Natural killer cell treated with Interleukin-12 subunit alpha and Interleukin-12 subunit beta and Interleukin-15 and Interleukin-18, amount 100 ng/mL, for 72 hours (primary cell): ENCODE results near the gene KCNG2. TPM values are rescaled to one million over a fixed set of nuclear protein-coding genes. Genes with fewer than 3 reads are reported as not detected.

ENCODE experiments used
- ATAC-seq, 2 donors: fragments of 150-1000 bp; cut with Tn5 transposase in 1 of 2; sonication (Bioruptor Pico), chemical (Tn5 transposase) in 1 of 2; 2 replicates each; pipeline ENCODE4 v1.10.0; 2021
- DNase-seq: peaks from one replicate; pipeline ENCODE4 v3.0.0; 2022; ENCODE audit warnings: low spot score
- H3K27ac Mint-ChIP-seq, 2 donors: 1 replicate in 1 of 2; 2 replicates in 1 of 2; pipeline ENCODE4 v1.8.0; 2022; ENCODE audit warnings: mixed read lengths in 2 of 2, mild to moderate bottlenecking in 1 of 2, moderate library complexity in 1 of 2
- H3K27me3 Mint-ChIP-seq, 2 donors: 1 replicate in 1 of 2; 2 replicates in 1 of 2; pipeline ENCODE4 v1.8.0; 2022; ENCODE audit warnings: mixed read lengths in 2 of 2
- H3K36me3 Mint-ChIP-seq: one replicate; pipeline ENCODE4 v1.8.0; 2022; ENCODE audit warnings: mixed read lengths
- H3K4me1 Mint-ChIP-seq, 2 donors: 1 replicate in 1 of 2; 2 replicates in 1 of 2; pipeline ENCODE4 v1.8.0; 2022; ENCODE audit warnings: low read depth in 2 of 2, mixed read lengths in 2 of 2, mild to moderate bottlenecking in 1 of 2
- H3K4me3 Mint-ChIP-seq: one replicate; pipeline ENCODE4 v1.8.0; 2022; ENCODE audit warnings: mixed read lengths
- H3K9me3 Mint-ChIP-seq: 2 replicates; pipeline ENCODE4 v1.8.0; 2022; ENCODE audit warnings: mixed read lengths
- total RNA-seq, 2 donors: library from RNA; stranded (reverse); gene quantifications; one replicate each; pipeline ENCODE4 v1.2.3, GENCODE V29; 2022

KCNG2 gene
- total RNA-seq, 2 donors from 2014 or later, result not detected

DNA sequence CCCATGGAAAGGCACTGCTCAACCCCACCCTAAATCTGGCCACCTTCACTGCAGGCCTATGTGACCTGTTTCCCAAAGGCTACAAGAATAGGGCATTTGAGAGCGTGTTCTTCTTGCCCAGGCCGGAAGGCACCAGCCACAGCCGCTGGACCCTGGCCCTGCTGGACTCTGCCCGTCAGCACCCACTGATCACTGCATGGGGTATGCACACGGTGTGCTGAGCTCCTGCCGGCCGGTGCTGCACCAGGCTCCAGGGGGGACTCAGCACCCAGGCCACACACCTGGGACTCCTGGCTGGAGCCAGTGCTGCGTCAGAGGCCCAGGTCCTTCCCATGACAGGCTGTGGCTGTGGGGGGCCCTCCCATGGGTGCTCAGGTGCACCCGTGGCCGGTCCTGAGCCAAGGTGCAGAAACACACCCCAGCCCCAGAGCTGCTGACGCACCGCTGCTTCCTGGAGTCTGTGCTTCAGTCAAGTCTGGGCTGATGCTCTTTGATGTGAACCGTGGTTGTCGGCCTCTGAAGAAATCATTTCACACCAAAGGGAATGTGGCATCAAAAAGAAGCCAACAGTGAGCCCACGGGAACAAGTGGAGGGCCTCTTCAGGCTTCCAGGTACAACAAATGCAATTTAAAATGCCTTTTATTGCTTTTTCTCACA is 6.5 kb downstream of the KCNG2 start:
- H3K9me3 Mint-ChIP-seq, result no peaks in the 10 kb centered on the region
- H3K4me1 Mint-ChIP-seq, result peaks cover 0 to 5% of the 10 kb centered on the region in 2 donors
- ATAC-seq (peak; percentile 11 to 46), DNase-seq (no peak)
- no peaks in the 10 kb centered on the region for H3K36me3 Mint-ChIP-seq
- H3K27ac Mint-ChIP-seq, result no peak overlapping the region
- H3K4me3 Mint-ChIP-seq, result no peak overlapping the region
- peaks cover 10 to 11% of the 10 kb centered on the region in 2 donors for H3K27me3 Mint-ChIP-seq

DNA sequence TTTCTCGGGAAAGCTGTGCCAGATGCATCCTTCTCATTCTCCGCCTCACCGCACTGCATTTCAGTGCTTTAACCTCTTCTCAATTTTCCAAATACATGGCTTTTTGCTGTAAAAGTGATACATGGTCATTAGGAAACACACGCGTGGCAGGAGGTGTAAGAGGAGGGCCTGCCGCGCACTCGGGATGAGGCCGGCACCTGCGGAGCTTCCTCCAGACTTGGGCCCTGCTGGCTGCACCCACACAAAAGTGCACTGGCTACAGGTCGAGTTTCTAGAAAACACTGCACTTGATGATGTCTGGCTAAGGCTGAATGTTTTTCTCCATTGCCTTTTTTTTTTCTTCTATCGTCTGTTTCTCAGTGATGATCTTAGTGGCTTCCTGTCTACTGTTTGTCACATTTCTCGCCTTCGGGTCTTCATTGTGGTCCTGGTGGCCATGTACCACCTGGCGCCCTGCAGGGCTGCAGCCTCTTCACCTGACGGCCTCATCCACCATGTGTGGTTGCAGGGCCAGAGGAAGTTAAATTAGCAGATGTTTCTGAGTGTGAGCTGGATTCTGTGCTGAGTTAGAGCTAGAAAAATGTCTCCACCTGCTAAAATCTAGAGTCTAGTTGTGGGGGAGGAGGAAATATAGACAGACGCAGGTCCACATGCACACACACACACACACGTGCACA is 7.6 kb downstream of the KCNG2 start:
- no peaks in the 10 kb centered on the region for H3K36me3 Mint-ChIP-seq
- DNase-seq, result no peak
- H3K27ac Mint-ChIP-seq, result no peak overlapping the region

DNA sequence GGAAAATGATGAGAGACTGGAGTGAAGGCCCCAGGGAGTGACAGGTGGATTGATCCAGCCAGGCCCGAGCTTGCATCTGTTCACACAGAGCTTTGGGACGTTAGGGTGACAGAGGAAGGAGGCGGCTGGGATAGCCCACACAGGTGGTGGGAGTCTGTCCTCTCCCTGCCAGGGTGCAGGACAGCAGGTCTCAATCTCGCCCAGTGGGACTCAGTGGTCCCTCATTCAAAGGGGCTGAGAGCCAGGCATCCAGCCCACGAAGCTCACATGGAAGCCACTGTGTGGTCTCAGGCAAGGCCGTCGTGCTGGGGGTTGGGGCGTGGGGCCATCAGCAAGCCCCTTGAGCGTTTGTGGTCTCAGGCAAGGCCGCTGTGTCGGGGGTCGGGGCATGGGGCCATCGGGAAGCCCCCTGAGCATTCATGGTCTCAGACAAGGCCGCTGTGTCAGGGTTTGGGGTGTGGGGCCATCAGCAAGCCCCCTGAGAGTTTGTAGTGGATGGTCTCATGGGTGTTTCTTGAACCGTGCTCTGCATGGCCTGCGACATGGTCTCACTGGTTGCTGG is 8.3 kb downstream of the KCNG2 start:
- Mint-ChIP-seq H3K9me3 (no peaks in the 10 kb centered on the region), H3K4me3 (no peak overlapping the region), H3K27me3 (peaks cover under 1 to 5% of the 10 kb centered on the region in 2 donors), H3K36me3 (no peaks in the 10 kb centered on the region), H3K4me1 (no peaks in the 10 kb centered on the region), H3K27ac (no peak overlapping the region)
- DNase-seq (no peak), ATAC-seq (no peak)

More for the DNA sequence above, 7.6 kb downstream of the KCNG2 start:
- Mint-ChIP-seq H3K9me3 (no peaks in the 10 kb centered on the region), H3K4me1 (no peaks in the 10 kb centered on the region), H3K4me3 (no peak overlapping the region), H3K27me3 (peaks cover 0 to 5% of the 10 kb centered on the region in 2 donors)
- ATAC-seq, result no peak

DNA sequence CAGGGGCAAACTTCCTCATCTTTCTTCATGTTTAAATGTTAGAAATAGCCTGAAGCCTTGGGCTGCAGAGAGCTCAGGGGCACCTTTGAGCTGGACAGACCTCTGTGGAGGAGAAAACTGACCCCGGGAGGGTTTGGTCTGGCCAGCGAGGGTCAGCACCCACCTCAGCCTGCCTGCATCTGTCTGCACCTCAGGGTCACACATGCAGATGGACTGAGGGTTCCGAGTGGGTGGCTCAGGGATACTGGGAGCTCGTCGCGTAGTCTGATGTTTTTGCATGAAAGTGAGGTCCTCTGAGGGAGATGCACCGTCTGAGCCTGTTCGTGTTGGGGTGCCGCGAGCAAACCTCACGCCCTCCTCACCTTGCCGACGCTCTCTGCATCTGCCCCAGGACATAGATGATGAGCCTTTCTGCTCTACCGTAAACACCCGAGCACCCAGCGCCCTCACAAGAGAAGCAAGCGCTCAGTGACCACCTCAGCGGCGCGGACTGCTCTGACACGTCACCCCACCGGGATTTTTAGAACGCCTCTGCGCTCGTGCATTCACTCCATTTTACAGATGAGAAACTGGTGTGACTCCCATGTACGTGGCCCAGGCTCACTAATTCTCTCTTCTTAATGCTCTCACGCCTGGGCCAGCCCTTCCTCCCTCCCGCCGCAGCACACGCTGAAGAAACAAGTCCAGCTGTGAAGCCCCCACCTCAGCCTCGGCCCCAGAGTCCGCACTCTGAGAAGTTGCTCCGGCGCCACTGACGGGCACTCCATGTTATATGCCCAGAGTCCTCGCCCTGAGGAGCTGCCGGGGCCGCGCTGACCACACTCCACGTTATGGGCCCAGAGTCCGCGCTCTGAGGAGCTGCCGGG is 9.5 kb downstream of the KCNG2 start:
- Mint-ChIP-seq H3K4me3 (no peak overlapping the region), H3K27ac (no peak overlapping the region), H3K4me1 (no peaks in the 10 kb centered on the region), H3K27me3 (peaks cover 11 to 12% of the 10 kb centered on the region in 2 donors), H3K36me3 (no peaks in the 10 kb centered on the region), H3K9me3 (no peaks in the 10 kb centered on the region)
- DNase-seq, result no peak
- no peak for ATAC-seq

DNA sequence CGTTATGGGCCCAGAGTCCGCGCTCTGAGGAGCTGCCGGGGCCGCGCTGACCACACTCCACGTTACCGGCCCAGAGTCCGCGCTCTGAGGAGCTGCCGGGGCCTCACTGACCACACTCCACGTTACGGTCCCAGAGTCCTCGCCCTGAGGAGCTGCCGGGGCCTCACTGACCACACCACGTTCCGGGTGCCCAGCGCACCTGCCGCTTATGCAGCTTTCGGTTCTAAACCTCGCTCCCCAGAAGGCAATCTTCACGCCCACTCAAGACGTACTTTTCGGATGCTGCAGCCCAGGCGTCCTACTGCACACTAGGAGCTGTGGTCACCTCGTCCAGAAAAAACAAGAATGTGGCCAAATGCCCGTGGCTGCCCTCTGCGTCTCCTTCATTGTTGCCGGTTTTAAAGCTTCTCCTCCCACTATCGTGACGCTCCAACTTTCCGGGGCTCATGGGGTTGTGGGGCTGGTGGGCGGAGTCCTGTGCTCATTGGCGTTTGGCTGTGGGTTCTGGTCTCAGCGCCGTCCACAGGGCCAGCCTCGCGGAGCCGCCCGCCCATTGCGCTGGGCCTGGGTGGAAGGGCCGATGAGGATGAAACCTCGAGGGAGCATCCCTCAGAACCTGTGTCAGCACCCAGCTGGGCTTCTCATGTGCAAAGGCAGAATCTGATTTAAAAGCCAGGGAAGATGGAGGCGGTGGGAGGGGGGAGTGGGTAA is 11.9 kb downstream of the KCNG2 start:
- no peak overlapping the region for H3K4me3 Mint-ChIP-seq

DNA sequence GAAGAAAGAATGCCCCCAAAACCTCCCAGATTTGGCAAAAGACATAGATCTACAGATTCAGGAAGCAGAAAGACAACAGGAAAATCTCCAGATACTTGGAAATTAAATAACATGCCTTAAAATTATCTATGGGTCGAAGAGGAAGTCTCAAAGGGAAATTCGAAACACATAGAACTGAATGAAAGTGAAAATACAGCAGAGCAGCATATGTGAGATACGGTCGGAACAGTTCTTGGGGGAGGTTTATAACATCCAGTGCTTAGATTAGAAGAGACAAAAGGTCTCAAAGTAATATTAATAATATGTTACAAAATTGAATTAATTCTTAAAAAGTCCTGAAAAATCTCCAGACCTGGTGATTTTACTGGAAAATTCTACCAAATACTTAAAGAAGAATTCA is 14.3 kb downstream of the KCNG2 start:
- ATAC-seq (no peak), DNase-seq (no peak)
- no peak overlapping the region for H3K27ac Mint-ChIP-seq
- H3K9me3 Mint-ChIP-seq, result no peaks in the 10 kb centered on the region
- no peaks in the 10 kb centered on the region for H3K4me1 Mint-ChIP-seq
- no peak overlapping the region for H3K4me3 Mint-ChIP-seq
- no peaks in the 10 kb centered on the region for H3K36me3 Mint-ChIP-seq
- H3K27me3 Mint-ChIP-seq, result peaks cover 15 to 21% of the 10 kb centered on the region in 2 donors

More for the DNA sequence above, 11.9 kb downstream of the KCNG2 start:
- Mint-ChIP-seq H3K36me3 (no peaks in the 10 kb centered on the region), H3K9me3 (no peaks in the 10 kb centered on the region), H3K27me3 (peaks cover 15 to 17% of the 10 kb centered on the region in 2 donors), H3K4me1 (no peaks in the 10 kb centered on the region), H3K27ac (no peak overlapping the region)
- ATAC-seq, result no peak
- DNase-seq, result no peak

DNA sequence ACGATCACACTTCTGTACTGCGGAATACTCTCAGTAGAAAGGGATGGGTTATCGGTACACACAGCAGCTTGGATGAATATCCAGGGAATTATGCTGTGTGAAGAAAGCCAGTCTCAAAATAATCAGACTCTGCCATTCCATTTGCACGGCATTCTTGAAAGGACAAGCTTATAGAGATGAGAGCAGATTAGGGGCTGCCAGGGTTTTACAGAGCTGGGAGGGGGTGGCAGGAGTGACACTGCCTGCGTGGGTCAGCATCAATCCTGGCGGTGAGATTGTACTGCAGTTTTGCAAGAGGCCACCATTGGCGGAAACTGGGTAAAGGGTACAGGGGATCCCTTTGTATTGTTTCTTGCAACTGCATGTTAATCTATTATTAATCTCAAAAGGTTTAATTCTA is 16.6 kb downstream of the KCNG2 start:
- Mint-ChIP-seq H3K36me3 (no peaks in the 10 kb centered on the region), H3K4me3 (no peak overlapping the region), H3K27me3 (peaks cover 15 to 21% of the 10 kb centered on the region in 2 donors), H3K27ac (no peak overlapping the region), H3K9me3 (no peaks in the 10 kb centered on the region), H3K4me1 (no peaks in the 10 kb centered on the region)
- no peak for DNase-seq
- no peak for ATAC-seq

DNA sequence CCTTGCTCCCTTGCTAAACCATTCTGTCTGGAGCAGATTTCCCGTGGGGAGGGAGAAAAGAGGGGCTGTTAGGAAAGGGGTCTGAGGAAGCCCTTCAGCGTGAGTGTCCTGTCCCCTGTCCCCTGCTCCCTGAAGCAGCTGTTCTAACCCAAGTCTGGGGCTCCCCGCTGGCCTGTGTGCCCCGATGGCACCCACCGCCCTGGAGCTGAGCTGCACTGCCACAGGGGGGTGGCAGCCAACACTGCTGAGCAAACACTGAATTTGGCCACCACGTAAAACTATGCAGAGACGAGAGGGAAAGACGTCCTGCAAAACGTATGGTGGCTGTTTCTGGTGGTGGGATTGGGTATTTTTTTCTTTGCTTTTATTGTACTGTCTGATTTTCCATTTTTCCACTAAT is 17.9 kb downstream of the KCNG2 start:
- H3K36me3 Mint-ChIP-seq, result no peaks in the 10 kb centered on the region
- H3K27me3 Mint-ChIP-seq, result peaks cover 13 to 21% of the 10 kb centered on the region in 2 donors
- H3K4me3 Mint-ChIP-seq, result no peak overlapping the region
- peak in 1 of 2 donors; percentile 8 for ATAC-seq
- H3K27ac Mint-ChIP-seq, result no peak overlapping the region
- peaks cover 5 to 6% of the 10 kb centered on the region in 2 donors for H3K4me1 Mint-ChIP-seq
- no peak for DNase-seq
- H3K9me3 Mint-ChIP-seq, result no peaks in the 10 kb centered on the region

DNA sequence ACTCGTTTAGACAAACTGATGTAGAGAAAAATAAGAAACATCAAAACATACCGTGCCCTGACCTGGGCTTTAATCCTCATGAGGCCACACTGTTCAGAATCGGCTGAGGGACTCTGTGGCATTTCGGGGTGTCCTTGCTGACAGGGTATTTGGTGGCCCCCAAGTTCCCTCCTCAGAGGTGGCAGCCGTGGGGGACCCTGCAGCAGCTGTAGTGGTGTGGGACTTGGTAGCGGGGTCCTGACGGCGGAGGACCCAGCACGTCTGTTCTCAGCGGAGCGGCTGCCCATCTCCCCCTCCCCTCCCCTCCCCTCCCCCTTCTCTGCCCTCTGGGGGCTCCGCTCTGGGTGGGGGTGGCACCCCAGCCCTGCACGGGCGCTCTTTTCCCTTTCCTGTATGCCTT is 18.4 kb downstream of the KCNG2 start:
- no peak overlapping the region for H3K27ac Mint-ChIP-seq
- no peak for DNase-seq
- no peaks in the 10 kb centered on the region for H3K36me3 Mint-ChIP-seq
- H3K4me3 Mint-ChIP-seq, result no peak overlapping the region
- ATAC-seq, result no peak
- H3K9me3 Mint-ChIP-seq, result no peaks in the 10 kb centered on the region
- peaks cover 5 to 6% of the 10 kb centered on the region in 2 donors for H3K4me1 Mint-ChIP-seq
- peaks cover 13 to 19% of the 10 kb centered on the region in 2 donors for H3K27me3 Mint-ChIP-seq

DNA sequence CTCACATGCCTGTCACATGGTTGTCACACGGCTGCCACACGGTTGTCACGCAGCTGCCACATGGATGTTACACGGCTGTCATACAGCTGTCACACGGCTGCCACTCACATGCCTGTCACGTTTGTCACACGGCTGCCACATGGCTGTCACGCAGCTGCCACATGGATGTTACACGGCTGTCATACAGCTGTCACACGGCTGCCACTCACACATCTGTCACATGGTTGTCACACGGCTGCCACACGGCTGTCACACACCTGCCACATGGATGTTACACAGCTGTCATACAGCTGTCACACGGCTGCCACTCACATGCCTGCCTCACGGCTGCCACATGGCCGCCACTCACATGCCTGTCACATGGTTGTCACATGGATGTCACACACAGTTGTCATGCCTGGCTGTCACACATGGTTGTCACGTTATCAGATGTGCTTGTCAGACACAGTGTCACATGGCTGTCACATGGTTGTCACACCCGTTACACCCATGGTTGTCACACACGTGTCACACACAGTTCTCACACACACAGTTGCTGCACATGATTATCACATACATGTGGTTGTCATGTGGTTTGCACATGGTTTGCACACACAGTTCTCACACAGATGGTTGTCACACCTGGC is 19.4 kb downstream of the KCNG2 start:
- Mint-ChIP-seq H3K4me1 (peaks cover 5 to 6% of the 10 kb centered on the region in 2 donors), H3K4me3 (no peak overlapping the region), H3K27ac (no peak overlapping the region), H3K36me3 (no peaks in the 10 kb centered on the region), H3K27me3 (peaks cover 7 to 9% of the 10 kb centered on the region in 2 donors), H3K9me3 (no peaks in the 10 kb centered on the region)
- ATAC-seq (no peak), DNase-seq (no peak)

DNA sequence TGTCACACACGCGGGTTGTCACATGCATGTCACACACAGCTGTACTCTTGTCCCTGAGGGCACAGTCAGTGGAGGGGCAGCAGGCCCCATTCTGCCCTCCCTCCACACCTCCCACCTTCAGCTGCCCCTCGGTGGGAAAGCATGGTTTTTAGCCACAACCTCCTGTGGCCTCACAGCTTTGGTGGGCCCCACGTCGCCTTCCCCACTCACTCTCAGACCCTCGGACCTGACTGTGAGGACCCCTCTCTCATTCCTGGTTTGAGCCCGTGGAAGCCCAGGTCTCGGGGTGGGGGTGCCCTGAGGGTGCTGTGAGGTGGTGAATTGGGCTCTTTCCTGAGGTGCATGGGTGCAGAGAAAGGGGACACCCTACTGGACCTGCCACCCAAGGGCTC is 19.9 kb downstream of the KCNG2 start:
- H3K9me3 Mint-ChIP-seq, result no peaks in the 10 kb centered on the region
- peaks cover 7 to 8% of the 10 kb centered on the region in 2 donors for H3K27me3 Mint-ChIP-seq

DNA sequence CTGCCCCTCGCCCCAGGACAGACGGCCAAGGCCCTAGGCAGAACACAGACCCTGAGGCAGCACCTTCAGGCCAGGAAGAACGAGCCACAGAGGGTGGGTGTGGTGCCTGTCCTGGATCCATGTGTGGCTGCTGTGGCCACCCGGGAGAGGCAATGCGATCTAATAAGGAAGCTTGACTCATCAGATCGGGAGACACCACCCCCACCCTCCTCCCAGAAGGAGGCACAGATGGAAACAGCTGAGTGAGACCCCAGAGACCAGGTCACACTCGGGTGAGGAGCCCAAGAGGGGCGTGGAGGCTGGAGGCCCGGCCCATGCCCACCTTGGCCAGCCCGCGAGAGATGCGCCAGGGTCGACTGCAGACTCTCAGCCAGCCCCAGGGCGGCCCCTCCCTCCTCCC is 20.3 kb downstream of the KCNG2 start:
- Mint-ChIP-seq H3K27me3 (peaks cover 6 to 8% of the 10 kb centered on the region in 2 donors), H3K4me3 (no peak overlapping the region), H3K4me1 (peaks cover 5 to 6% of the 10 kb centered on the region in 2 donors), H3K36me3 (no peaks in the 10 kb centered on the region), H3K9me3 (no peaks in the 10 kb centered on the region), H3K27ac (no peak overlapping the region)
- ATAC-seq (no peak), DNase-seq (no peak)

More for the DNA sequence above, 19.9 kb downstream of the KCNG2 start:
- Mint-ChIP-seq H3K4me1 (peaks cover 5 to 6% of the 10 kb centered on the region in 2 donors), H3K36me3 (no peaks in the 10 kb centered on the region), H3K4me3 (no peak overlapping the region), H3K27ac (no peak overlapping the region)
- ATAC-seq, result no peak
- no peak for DNase-seq

DNA sequence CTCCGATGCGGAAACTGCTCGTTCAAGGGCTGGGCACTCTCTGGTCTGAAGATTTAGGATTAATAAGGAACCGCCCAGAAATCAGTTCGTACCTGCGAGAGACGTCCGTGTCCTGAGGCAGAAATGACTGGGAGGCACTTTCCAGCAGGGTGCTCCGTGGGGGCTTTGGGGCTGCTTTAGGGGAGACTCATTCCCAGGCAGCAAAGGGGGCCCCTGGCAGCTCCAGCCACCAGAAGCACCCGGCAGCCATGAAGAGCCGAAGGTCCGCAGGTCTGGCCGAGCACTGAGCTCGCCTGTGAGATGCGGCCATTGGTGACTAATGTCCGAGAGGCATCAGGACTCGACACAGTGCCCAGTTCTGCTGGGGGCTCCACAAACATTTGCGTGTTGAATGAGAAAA is 20.9 kb downstream of the KCNG2 start:
- Mint-ChIP-seq H3K4me3 (no peak overlapping the region), H3K9me3 (no peaks in the 10 kb centered on the region), H3K27me3 (peaks cover 2 to 8% of the 10 kb centered on the region in 2 donors), H3K36me3 (no peaks in the 10 kb centered on the region), H3K27ac (no peak overlapping the region), H3K4me1 (peaks cover 5 to 6% of the 10 kb centered on the region in 2 donors)
- ATAC-seq (no peak), DNase-seq (no peak)
